Left lung (tissue), 10 donors: ENCODE measurements around the gene MYLK. TPM values are rescaled to one million over a fixed set of nuclear protein-coding genes. Genes with fewer than 3 reads are reported as not detected.
A peak's percentile ranks its signal among the peaks of the same experiment; 100 is the strongest.

Source experiments
- ATAC-seq: fragments of 200-7000 bp; cut with Tn5 transposase; one replicate; pipeline ENCODE4 v1.9.1; 2020; ENCODE audit warnings: moderate library complexity
- DNase-seq, 4 donors: peaks; one replicate each; pipeline ENCODE4 v3.0.0-alpha.2; 2013 to 2020
- H3K27ac ChIP-seq, 2 donors: fragments of 200-600 bp; sonication (generic) in 1 of 2; one replicate each; pipeline versions ENCODE4 v1.5.0 to v1.8.0; 2020 to 2021
- H3K27me3 ChIP-seq, 2 donors: fragments of 200-600 bp; sonication (generic) in 1 of 2; one replicate each; pipeline versions ENCODE4 v1.5.0 to v1.8.0; 2020 to 2021
- H3K36me3 ChIP-seq, 2 donors: fragments of 200-600 bp; sonication (generic) in 1 of 2; one replicate each; pipeline versions ENCODE4 v1.5.0 to v1.8.0; 2020 to 2021
- H3K4me1 ChIP-seq, 2 donors: fragments of 200-600 bp; one replicate each; pipeline ENCODE4 v1.8.0; 2021
- H3K4me3 ChIP-seq, 2 donors: fragments of 200-600 bp; sonication (generic) in 1 of 2; one replicate each; pipeline versions ENCODE4 v1.5.0 to v1.8.0; 2020 to 2021; ENCODE audit warnings: mild to moderate bottlenecking in 1 of 2
- H3K9me3 ChIP-seq, 2 donors: fragments of 200-600 bp; sonication (generic) in 1 of 2; one replicate each; pipeline versions ENCODE4 v1.5.0 to v1.8.0; 2020 to 2021
- intact Hi-C, 2 donors: fragments of 100-400 bp; cut with DNase I; formaldehyde crosslinking; loops; one replicate each; pipeline versions ENCODE4 v1.11.2 to v1.14.2; 2022
- polyA plus RNA-seq, 6 donors: library from polyadenylated mRNA; unstranded; fragments of 120-200 nt; gene quantifications; one replicate each; pipeline ENCODE4 v1.2.1, GENCODE V29; 2013; ENCODE audit not compliant: insufficient read length in 6 of 6
- total RNA-seq, 2 donors: library from RNA; stranded (reverse); fragmentation: NEBNext Ultra II Directional; extraction: Animal tissue kit (Norgen Biotek cat#: 25700); gene quantifications; one replicate each; pipeline ENCODE4 v1.2.1, GENCODE V29; 2021
- TF ChIP-seq, protein P1 (sequence below), 2 donors: fragments of 200-600 bp; sonication (generic) in 1 of 2; IDR thresholded peaks; one replicate each; pipeline versions ENCODE4 v1.5.0 to v1.8.0; 2021; ENCODE audit warnings: antibody characterized with exemption in 2 of 2
- donor health status: DM: no; HTN: yes; CAD: no.
- donor health status: DM: no; HTN: no; CAD: no.

Gene MYLK
- total and polyA plus RNA-seq, 8 donors, result 155 to 468 (median 410) TPM

DNA sequence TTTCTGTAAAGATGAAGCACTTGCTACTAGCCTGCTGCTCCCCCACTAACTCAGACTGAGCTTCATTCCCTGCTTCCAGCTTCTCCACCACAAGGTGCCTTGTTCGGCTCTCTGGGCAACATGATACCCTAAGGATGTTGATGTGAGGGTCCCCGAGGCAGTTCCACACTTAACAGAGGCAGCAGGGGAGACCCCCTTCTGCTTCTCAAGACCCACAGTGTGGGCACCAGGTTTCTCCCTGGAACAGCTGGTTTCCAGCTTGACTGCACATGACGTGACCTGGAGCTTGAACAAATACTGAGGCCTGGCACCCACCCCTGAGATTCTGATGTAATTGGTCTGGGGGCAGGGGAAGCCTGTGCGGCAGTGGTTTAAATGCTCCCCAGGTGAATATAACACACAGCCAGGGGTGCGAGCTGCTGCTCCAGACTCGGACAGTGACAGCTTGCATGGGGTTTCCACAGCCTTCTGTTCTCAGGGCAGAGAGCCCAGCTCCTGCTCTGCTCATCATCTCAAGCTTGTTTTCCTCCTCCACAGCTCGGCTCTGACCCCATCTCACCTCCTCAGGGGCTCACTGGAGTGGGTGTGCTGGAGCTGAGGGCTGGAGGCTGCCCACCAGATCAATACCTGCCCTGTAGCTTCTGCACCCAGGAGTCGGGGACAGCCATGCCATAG, 204.3 kb downstream of the MYLK start:
- intact Hi-C loops, result no loop called here
- Histone ChIP-seq H3K27me3 (no peaks in the 10 kb centered on the region), H3K9me3 (no peaks in the 10 kb centered on the region), H3K27ac (no peak overlapping the region), H3K4me3 (no peak overlapping the region), H3K4me1 (peaks cover 4 to 6% of the 10 kb centered on the region in 2 donors), H3K36me3 (peaks cover 0 to 6% of the 10 kb centered on the region in 2 donors)
- TF ChIP-seq, protein P1, sequence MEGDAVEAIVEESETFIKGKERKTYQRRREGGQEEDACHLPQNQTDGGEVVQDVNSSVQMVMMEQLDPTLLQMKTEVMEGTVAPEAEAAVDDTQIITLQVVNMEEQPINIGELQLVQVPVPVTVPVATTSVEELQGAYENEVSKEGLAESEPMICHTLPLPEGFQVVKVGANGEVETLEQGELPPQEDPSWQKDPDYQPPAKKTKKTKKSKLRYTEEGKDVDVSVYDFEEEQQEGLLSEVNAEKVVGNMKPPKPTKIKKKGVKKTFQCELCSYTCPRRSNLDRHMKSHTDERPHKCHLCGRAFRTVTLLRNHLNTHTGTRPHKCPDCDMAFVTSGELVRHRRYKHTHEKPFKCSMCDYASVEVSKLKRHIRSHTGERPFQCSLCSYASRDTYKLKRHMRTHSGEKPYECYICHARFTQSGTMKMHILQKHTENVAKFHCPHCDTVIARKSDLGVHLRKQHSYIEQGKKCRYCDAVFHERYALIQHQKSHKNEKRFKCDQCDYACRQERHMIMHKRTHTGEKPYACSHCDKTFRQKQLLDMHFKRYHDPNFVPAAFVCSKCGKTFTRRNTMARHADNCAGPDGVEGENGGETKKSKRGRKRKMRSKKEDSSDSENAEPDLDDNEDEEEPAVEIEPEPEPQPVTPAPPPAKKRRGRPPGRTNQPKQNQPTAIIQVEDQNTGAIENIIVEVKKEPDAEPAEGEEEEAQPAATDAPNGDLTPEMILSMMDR (IDR thresholded peaks at IDR 0.05), result no peak
- no peak for ATAC-seq
- DNase-seq, result no peak

DNA sequence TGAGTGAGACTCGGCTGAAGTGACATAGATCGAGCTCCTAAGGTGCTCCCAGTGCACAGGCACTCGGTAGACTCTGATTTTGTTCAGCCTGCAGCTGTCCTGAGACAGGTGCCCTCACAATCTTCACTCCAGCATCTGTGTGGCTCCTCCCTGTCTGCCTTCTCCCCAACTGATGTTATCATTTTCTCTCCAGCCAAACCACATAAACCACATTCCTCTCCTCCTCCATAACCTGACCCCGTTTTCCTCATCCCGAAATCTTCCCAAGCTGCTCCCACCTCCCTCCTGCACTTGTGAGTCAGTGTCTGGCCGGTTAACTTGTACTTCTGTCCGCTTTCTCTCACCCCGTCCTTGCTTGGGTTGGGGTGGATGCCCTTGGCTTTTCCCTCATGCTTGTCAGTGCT, 206.0 kb downstream of the MYLK start:
- ATAC-seq (peak; percentile 52), DNase-seq (no peak)
- H3K27ac ChIP-seq, result no peak overlapping the region
- H3K4me1 ChIP-seq, result peaks cover 0 to 4% of the 10 kb centered on the region in 2 donors
- TF ChIP-seq, protein P1 (IDR thresholded peaks at IDR 0.05), result no peak
- no peaks in the 10 kb centered on the region for H3K27me3 ChIP-seq
- intact Hi-C loops, result no loop called here
- H3K36me3 ChIP-seq, result peaks cover 0 to 6% of the 10 kb centered on the region in 2 donors
- no peaks in the 10 kb centered on the region for H3K9me3 ChIP-seq
- H3K4me3 ChIP-seq, result no peak overlapping the region

DNA sequence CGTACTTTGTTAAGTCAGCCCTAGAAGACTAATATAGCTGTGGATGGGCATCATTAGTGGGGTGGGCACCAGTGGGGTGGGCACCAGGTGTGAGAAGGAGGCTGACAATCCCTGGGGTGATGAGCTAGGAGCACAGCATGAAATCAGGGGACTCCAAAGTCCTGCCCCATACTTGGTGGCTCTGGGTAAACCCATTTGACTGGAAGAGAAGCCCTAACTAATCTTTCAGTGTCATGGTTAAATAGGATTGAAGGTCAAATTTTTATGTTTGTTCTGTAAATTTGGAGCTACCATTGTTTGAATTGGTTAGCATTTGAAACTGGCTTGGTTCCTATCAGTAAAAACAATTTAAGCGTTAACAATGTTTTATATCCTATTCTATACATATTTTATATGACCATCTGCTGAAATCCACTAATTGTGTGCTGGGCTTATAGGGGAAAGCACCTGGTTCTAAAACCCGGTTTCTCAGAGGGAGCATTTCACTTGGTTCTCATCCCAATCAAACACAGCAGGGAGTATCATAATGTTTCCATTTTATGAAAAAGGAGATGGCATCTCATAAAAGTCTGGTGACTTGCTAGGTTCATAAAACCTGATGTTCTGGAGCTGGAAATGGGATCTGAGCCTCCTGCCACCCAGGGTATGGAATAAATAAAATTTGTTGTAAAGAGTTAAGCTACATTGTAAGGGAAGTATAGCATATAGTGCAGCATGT, 211.5 kb downstream of the MYLK start:
- TF ChIP-seq, protein P1 (IDR thresholded peaks at IDR 0.05), result no peak
- H3K27ac ChIP-seq, result no peak overlapping the region
- H3K27me3 ChIP-seq, result no peaks in the 10 kb centered on the region
- intact Hi-C loops, result no loop called here
- DNase-seq, result no peak
- peaks cover 0 to 5% of the 10 kb centered on the region in 2 donors for H3K4me1 ChIP-seq
- no peak for ATAC-seq
- H3K36me3 ChIP-seq, result no peaks in the 10 kb centered on the region
- H3K4me3 ChIP-seq, result no peak overlapping the region
- H3K9me3 ChIP-seq, result no peaks in the 10 kb centered on the region

DNA sequence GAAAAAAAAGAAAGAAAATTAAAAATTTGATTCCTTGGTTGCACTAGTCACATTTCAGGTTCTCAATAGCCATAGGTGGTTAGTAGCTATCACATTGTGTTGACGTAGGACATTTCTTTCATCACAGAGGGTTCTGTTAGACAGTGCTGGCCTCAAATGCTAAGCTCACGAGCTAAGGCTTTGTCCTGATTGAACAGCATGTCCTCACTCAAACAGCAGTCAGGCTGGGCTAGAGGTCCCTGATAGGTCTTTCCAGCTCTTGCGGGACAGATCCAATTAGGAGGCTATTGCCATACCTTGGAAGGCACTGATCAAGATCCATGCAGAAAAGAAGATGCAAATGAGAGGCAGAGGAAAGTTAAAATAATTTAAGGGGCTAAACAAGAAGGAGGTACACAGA, 213.4 kb downstream of the MYLK start:
- intact Hi-C loops, result no loop called here
- DNase-seq, result no peak
- Histone ChIP-seq H3K36me3 (peaks cover 0 to 7% of the 10 kb centered on the region in 2 donors), H3K9me3 (no peaks in the 10 kb centered on the region), H3K4me1 (peaks cover 0 to 12% of the 10 kb centered on the region in 2 donors), H3K27me3 (no peaks in the 10 kb centered on the region), H3K4me3 (no peak overlapping the region), H3K27ac (no peak overlapping the region)
- TF ChIP-seq, protein P1 (IDR thresholded peaks at IDR 0.05), result no peak
- no peak for ATAC-seq

DNA sequence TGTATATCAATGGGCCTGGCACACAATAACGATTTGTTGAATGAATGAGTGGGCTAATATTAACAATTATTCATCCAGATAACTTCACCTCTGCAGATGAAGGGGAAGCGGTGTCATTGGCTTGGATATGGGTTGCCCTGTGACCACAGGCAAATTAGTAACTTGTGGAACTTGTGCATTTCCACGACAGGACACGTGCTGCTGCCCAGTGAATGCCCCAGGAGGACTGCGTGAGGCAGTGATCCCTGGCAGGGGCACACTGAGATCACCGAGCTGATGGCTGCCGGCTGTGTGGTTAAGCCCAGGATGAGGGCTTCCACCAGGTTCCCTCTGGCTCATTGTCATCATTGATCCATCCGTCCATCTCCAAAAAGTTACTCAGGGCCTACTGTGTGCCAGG, 215.2 kb downstream of the MYLK start:
- intact Hi-C loops, result no loop called here
- Histone ChIP-seq H3K36me3 (peaks cover 0 to 16% of the 10 kb centered on the region in 2 donors), H3K4me1 (peaks cover 0 to 12% of the 10 kb centered on the region in 2 donors), H3K27ac (no peak overlapping the region), H3K27me3 (no peaks in the 10 kb centered on the region), H3K4me3 (no peak overlapping the region), H3K9me3 (no peaks in the 10 kb centered on the region)
- ATAC-seq, result no peak
- no peak for DNase-seq
- TF ChIP-seq, protein P1 (IDR thresholded peaks at IDR 0.05), result no peak
